GM19035 (cell line): ENCODE results near the gene MRPL44.
"Not testable (repeated sequence)": the region's sequence is repeated elsewhere in the genome, so short reads cannot be mapped to it uniquely, and the experiment has no call there.

ENCODE experiments used
- ATAC-seq: cut with Tn5 transposase; IDR thresholded peaks from one replicate; pipeline ENCODE4 v1.9.1; 2021; ENCODE audit not compliant: unreplicated experiment

Gene MRPL44

GRCh38 chr2:224000662-224001061, 43.4 kb downstream of the MRPL44 start:
- not testable (repeated sequence) for ATAC-seq

- no peak for ATAC-seq
Observed at GRCh38 chr2:224004105-224004695, 46.9 kb downstream of the MRPL44 start.

- no peak for ATAC-seq
Observed at GRCh38 chr2:224008702-224009261, 51.5 kb downstream of the MRPL44 start.

GRCh38 chr2:224009605-224010315, 52.5 kb downstream of the MRPL44 start:
- no peak for ATAC-seq

DNA sequence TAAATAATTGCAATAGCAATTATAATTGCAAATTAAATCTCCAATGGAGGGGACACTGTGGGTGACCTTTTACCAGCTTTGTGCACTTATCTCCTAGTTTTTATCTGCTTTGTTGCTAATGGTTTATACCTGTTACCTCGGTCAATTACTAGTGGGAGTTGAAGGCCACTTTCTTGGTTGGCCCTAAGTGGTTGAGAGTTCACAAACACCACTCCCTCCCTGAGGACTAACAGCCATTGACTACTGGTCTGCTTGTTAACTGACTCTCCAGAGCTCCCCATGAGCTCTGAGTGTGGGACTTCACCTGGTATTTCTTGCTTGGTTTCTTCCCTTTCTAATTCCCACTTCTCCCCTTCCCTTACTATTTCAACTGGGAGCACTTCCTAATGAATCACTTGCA, 54.6 kb downstream of the MRPL44 start:
- no peak for ATAC-seq

GRCh38 chr2:224014336-224014735, 57.1 kb downstream of the MRPL44 start:
- ATAC-seq, result no peak

DNA sequence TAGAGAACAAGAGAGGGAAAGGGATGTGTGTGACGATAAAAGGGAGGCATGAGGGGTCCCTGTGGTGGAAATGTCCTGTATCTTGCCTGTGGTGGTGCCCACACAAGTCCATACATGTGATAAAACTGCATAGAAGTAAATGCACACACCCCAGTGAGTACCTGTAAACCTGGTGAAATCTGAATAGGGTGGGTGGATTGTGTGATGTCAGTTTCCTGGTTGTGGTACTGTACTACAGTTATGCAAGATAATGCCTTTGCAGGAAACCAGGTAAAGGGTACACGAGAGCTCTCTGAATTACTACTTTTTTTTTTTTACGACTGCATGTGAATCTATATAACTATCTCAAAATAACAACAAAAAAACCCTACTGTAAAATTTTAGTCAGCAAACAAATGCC, 59.7 kb downstream of the MRPL44 start:
- no peak for ATAC-seq
